GM12878 (cell line): ENCODE data around the gene RIMBP2. TPM values are rescaled to one million over a fixed set of nuclear protein-coding genes. Genes with fewer than 3 reads are reported as not detected.

ENCODE experiments used
- ATAC-seq: fragments of 200-7000 bp; cut with Tn5 transposase; 3 replicates; pipeline ENCODE4 v1.9.1; 2020; ENCODE audit warnings: mild to moderate bottlenecking, moderate library complexity
- BruUV-seq: library from RNA; stranded (reverse); fragments of 400-500 nt; replicated peaks from 2 replicates; lab custom pipeline; 2021; lab: Mats Ljungman, UMichigan
- CTCF ChIA-PET: fragments of 300-600 bp; sonication (Branson Sonifier 250); formaldehyde crosslinking; extraction: SDS; loops from one replicate; lab custom pipeline; 2021; ENCODE audit warnings: inconsistent platforms; lab: Yijun Ruan, JAX
- POLR2A ChIA-PET: fragments of 350-600 bp; formaldehyde crosslinking; extraction: SDS; loops from one replicate; lab custom pipeline; 2021; ENCODE audit warnings: inconsistent platforms; lab: Charles Lee
- RAD21 ChIA-PET: fragments of 300-600 bp; sonication (Branson Sonifier 250); formaldehyde crosslinking; loops from one replicate; lab custom pipeline; 2023; ENCODE audit warnings: antibody characterized with exemption; ENCODE audit not compliant: unreplicated experiment; lab: Charles Lee
- SMC1A ChIA-PET: fragments of 300-600 bp; sonication (Branson Sonifier 250); formaldehyde crosslinking; loops from one replicate; lab custom pipeline; 2023; ENCODE audit not compliant: unreplicated experiment, uncharacterized antibody; lab: Charles Lee
- DNase-seq: peaks from one replicate; pipeline ENCODE4 v3.0.0-alpha.2; 2011; ENCODE audit warnings: low read depth, low spot score
- FAIRE-seq: peaks from 3 replicates; lab custom pipeline; 2011; peaks lifted over from hg19 to GRCh38; lab: Jason Lieb, UNC
- H2AFZ ChIP-seq: 2 replicates; pipeline ENCODE4 v1.6.0; 2011; ENCODE audit warnings: low read depth, low read length, control low read depth; ENCODE audit not compliant: control insufficient read depth
- H3K27ac ChIP-seq: 2 replicates; pipeline ENCODE4 v1.5.1; 2011; ENCODE audit warnings: control low read depth; ENCODE audit not compliant: control insufficient read depth, insufficient read depth
- H3K27me3 ChIP-seq, 2 experiments: replicated peaks in 1 of 2; 2 replicates each; pipeline versions ENCODE4 v1.6.0 to v1.6.1; 2011; ENCODE audit warnings: low read length in 1 of 2; ENCODE audit not compliant: control insufficient read depth in 2 of 2, insufficient read depth in 2 of 2
- H3K36me3 ChIP-seq, 2 experiments: 2 replicates each; pipeline ENCODE4 v1.5.1; 2011; ENCODE audit warnings: low read length in 1 of 2; ENCODE audit not compliant: control insufficient read depth in 2 of 2, insufficient read depth in 2 of 2
- H3K4me1 ChIP-seq: 2 replicates; pipeline ENCODE4 v1.6.1; 2011; ENCODE audit warnings: mild to moderate bottlenecking, low read length, moderate library complexity, mixed read lengths; ENCODE audit not compliant: control insufficient read depth, insufficient read depth
- H3K4me2 ChIP-seq: 2 replicates; pipeline ENCODE4 v1.6.0; 2011; ENCODE audit warnings: control low read depth; ENCODE audit not compliant: control insufficient read depth, insufficient read depth
- H3K4me3 ChIP-seq: fragments of 200-600 bp; sonication (generic); 2 replicates; pipeline ENCODE4 v1.5.1; 2016
- H3K79me2 ChIP-seq: 2 replicates; pipeline ENCODE4 v1.6.0; 2011; ENCODE audit warnings: low read length; ENCODE audit not compliant: control insufficient read depth, insufficient read depth
- H3K9ac ChIP-seq: 2 replicates; pipeline ENCODE4 v1.8.0; 2011; ENCODE audit warnings: low read length, control low read depth, mixed read lengths; ENCODE audit not compliant: control insufficient read depth, insufficient read depth
- H3K9me3 ChIP-seq: replicated peaks from 3 replicates; pipeline ENCODE4 v1.5.1; 2011; ENCODE audit warnings: mild to moderate bottlenecking, low read length; ENCODE audit not compliant: control insufficient read depth, insufficient read depth
- H4K20me1 ChIP-seq: 2 replicates; pipeline ENCODE4 v1.6.0; 2011; ENCODE audit not compliant: control insufficient read depth, insufficient read depth
- KDM1A ChIP-seq: fragments of 200-600 bp; sonication (generic); IDR thresholded peaks from 2 replicates; pipeline ENCODE4 v1.6.1; 2016; ENCODE audit warnings: borderline replicate concordance
- NFIC ChIP-seq: IDR thresholded peaks from 2 replicates; pipeline ENCODE4 v1.6.1; 2012; ENCODE audit warnings: low read depth, mild to moderate bottlenecking, inconsistent platforms, low read length, moderate library complexity
- PBX3 ChIP-seq: IDR thresholded peaks from 2 replicates; pipeline ENCODE4 v1.6.1; 2011; ENCODE audit warnings: mild to moderate bottlenecking, low read depth, low read length, moderate library complexity; ENCODE audit not compliant: insufficient replicate concordance
- RB1 ChIP-seq: fragments of 450-650 bp; formaldehyde crosslinking; IDR thresholded peaks from 2 replicates; pipeline ENCODE4 v1.6.1; 2017; ENCODE audit warnings: mild to moderate bottlenecking, borderline replicate concordance
- TARDBP ChIP-seq: IDR thresholded peaks from 2 replicates; pipeline ENCODE4 v1.6.1; 2016; ENCODE audit warnings: borderline replicate concordance
- WGBS: methylation state at CpG from one replicate; pipeline ENCODE4 v1.1.6; 2016; ENCODE audit warnings: low lambda C conversion rate; ENCODE audit not compliant: insufficient replicate concordance, insufficient coverage; ENCODE audit errors: missing lambda C conversion rate; 5-methylcytosine and 5-hydroxymethylcytosine counted together
- in situ Hi-C: fragments of 300-500 bp; cut with MboI; formaldehyde crosslinking; loops from 9 replicates; pipeline ENCODE4 v1.14.3; 2018; ENCODE audit warnings: mixed read lengths
- intact Hi-C: fragments of 100-400 bp; cut with micrococcal nuclease; formaldehyde crosslinking; loops from one replicate; pipeline ENCODE4 v1.14.2; 2022; ENCODE audit not compliant: unreplicated experiment
- polyA plus RNA-seq, 11 experiments: library from polyadenylated mRNA; depleted of rRNA in 4 of 11; unstranded in 6 of 11; stranded (reverse) in 5 of 11; fragments of >200 nt; fragmentation: Nextera tagmentation in 4 of 11; fragmentation: Illumina TruSeq in 1 of 11; extraction: Ambion mirVana in 4 of 11; extraction: Trizol in 1 of 11; gene quantifications; 1 replicate in 1 of 11; 2 replicates in 10 of 11; pipeline versions ENCODE4 v1.2.1 to v1.2.3, GENCODE V29; 2011 to 2016; ENCODE audit warnings: inconsistent platforms in 2 of 11, missing spikeins in 2 of 11, low read depth in 1 of 11
- total RNA-seq, 4 experiments: library from RNA; depleted of rRNA in 3 of 4; stranded (reverse); fragments of >200 nt in 3 of 4; fragmentation: Illumina TruSeq in 1 of 4; extraction: Trizol in 1 of 4; gene quantifications; 2 replicates each; pipeline versions ENCODE4 v1.2.1 to v1.2.3, GENCODE V29; 2013 to 2021

Gene RIMBP2
- total and polyA plus RNA-seq, 10 of the 15 experiments (the other 5 are each of a cell fraction or from before 2014, with no cell fraction given) = 0.04 to 2.9 (median 0.07) TPM; not detected in 1

GRCh38 chr12:130375296-130376287 is 340.5 kb downstream of the RIMBP2 start:
- H3K9me3 ChIP-seq = no peaks in the 10 kb centered on the region
- no peaks in the 10 kb centered on the region for H4K20me1 ChIP-seq
- SMC1A ChIA-PET = interaction anchor here (1.8 kb wide), 1 partner anchor 10 kb away, joined by 7 read pairs; no protein-coding TSS in a partner anchor
- no TSS peak for BruUV-seq
- H2AFZ ChIP-seq = no peak overlapping the region
- H3K27me3 ChIP-seq = no peaks in the 10 kb centered on the region
- no peaks in the 10 kb centered on the region for H3K36me3 ChIP-seq
- POLR2A ChIA-PET = no interaction called here
- intact Hi-C loops = no loop called here
- H3K27ac ChIP-seq = no peak overlapping the region
- FAIRE-seq (no peak), ATAC-seq (no peak)
- RAD21 ChIA-PET = no interaction called here
- in situ Hi-C loops = no loop called here
- TF ChIP-seq KDM1A (no peak), PBX3 (no peak), TARDBP (no peak), RB1 (no peak), NFIC (no peak)
- TF ChIP-seq, all 136 proteins: peak for 0
- no peaks in the 10 kb centered on the region for H3K79me2 ChIP-seq
- 50% methylated on average over 13 of the region's 13 CpGs for WGBS
- no peak overlapping the region for H3K4me2 ChIP-seq
- no peak overlapping the region for H3K4me3 ChIP-seq
- no peak for DNase-seq
- CTCF ChIA-PET = no interaction called here
- no peak overlapping the region for H3K9ac ChIP-seq
- H3K4me1 ChIP-seq = no peaks in the 10 kb centered on the region
